Panc1 (cell line): ENCODE measurements around the gene FEV. TPM values are rescaled to one million over a fixed set of nuclear protein-coding genes. Genes with fewer than 3 reads are reported as not detected.

Source experiments
- ATAC-seq: fragments of 200-7000 bp; cut with Tn5 transposase; 2 replicates; pipeline ENCODE4 v1.9.1; 2020; ENCODE audit warnings: mild to moderate bottlenecking, moderate library complexity
- BruUV-seq: library from RNA; stranded (reverse); fragments of 400-500 nt; replicated peaks from 2 replicates; lab custom pipeline; 2021; lab: Mats Ljungman, UMichigan
- CTCF ChIA-PET: fragments of 300-600 bp; sonication (Branson Sonifier 250); formaldehyde crosslinking; loops from one replicate; lab custom pipeline; 2022; ENCODE audit warnings: antibody characterized with exemption; lab: Charles Lee
- POLR2A ChIA-PET: fragments of 300-600 bp; sonication (Branson Sonifier 250); formaldehyde crosslinking; loops from one replicate; lab custom pipeline; 2022; ENCODE audit warnings: antibody characterized with exemption; lab: Charles Lee
- DNase-seq: peaks from one replicate; pipeline ENCODE4 v3.0.0-alpha.2; 2010; ENCODE audit warnings: low read depth, low spot score
- H3K27ac ChIP-seq: 2 replicates; pipeline ENCODE4 v1.5.1; 2011; ENCODE audit warnings: mild to moderate bottlenecking, low read length, inconsistent platforms
- H3K27me3 ChIP-seq: fragments of 200-500 bp; sonication (Bioruptor generic); 2 replicates; pipeline ENCODE4 v1.6.0; 2014; ENCODE audit warnings: low read length, inconsistent platforms; ENCODE audit not compliant: control insufficient read depth, insufficient read depth
- H3K36me3 ChIP-seq: fragments of 200-500 bp; sonication (Bioruptor generic); 2 replicates; pipeline ENCODE4 v1.5.1; 2014; ENCODE audit warnings: inconsistent platforms, mild to moderate bottlenecking, low read length, moderate library complexity; ENCODE audit not compliant: control insufficient read depth, insufficient read depth
- H3K4me1 ChIP-seq: 2 replicates; pipeline ENCODE4 v1.5.1; 2011; ENCODE audit warnings: inconsistent platforms, mild to moderate bottlenecking, low read length, moderate library complexity; ENCODE audit not compliant: control insufficient read depth, insufficient read depth
- H3K4me3 ChIP-seq, 2 experiments: 2 replicates each; pipeline ENCODE4 v1.5.1; 2011 to 2012; ENCODE audit warnings: low read depth in 2 of 2, low read length in 2 of 2, mild to moderate bottlenecking in 2 of 2, inconsistent platforms in 1 of 2, moderate library complexity in 1 of 2
- H3K9me3 ChIP-seq: fragments of 200-500 bp; sonication (Bioruptor generic); 2 replicates; pipeline ENCODE4 v1.5.1; 2014; ENCODE audit warnings: low read depth, mild to moderate bottlenecking, inconsistent platforms, low read length, moderate library complexity; ENCODE audit not compliant: control insufficient read depth, insufficient read depth
- POLR2AphosphoS5 ChIP-seq: IDR thresholded peaks from 2 replicates; pipeline ENCODE4 v1.6.1; 2012; ENCODE audit warnings: mild to moderate bottlenecking, low read depth, low read length, moderate library complexity
- SIN3A ChIP-seq: IDR thresholded peaks from 2 replicates; pipeline ENCODE4 v1.6.1; 2012; ENCODE audit warnings: low read depth, mild to moderate bottlenecking, low read length, moderate library complexity, borderline replicate concordance; ENCODE audit not compliant: insufficient read depth
- TCF7L2 ChIP-seq: IDR thresholded peaks from 2 replicates; pipeline ENCODE4 v1.6.1; 2011; ENCODE audit warnings: mild to moderate bottlenecking, low read depth, low read length, inconsistent platforms
- in situ Hi-C: cut with HindIII; loops from 2 replicates; pipeline ENCODE4 v1.10.0; 2016; ENCODE audit warnings: low sequenced_read_pairs, low pct_unique_long_range_greater_than_20kb
- intact Hi-C: fragments of 100-400 bp; cut with micrococcal nuclease; formaldehyde crosslinking; loops from one replicate; pipeline ENCODE4 v1.10.0; 2022; ENCODE audit not compliant: unreplicated experiment
- total RNA-seq: library from RNA; stranded (reverse); gene quantifications from one replicate; pipeline ENCODE4 v1.2.1, GENCODE V29; 2021; ENCODE audit not compliant: unreplicated experiment
- TF ChIP-seq, protein P1 (sequence below): fragments of 450-650 bp; IDR thresholded peaks from 2 replicates; pipeline ENCODE4 v1.5.1; 2017; ENCODE audit warnings: mild to moderate bottlenecking
- TF ChIP-seq, protein P2 (sequence below), 2 experiments: IDR thresholded peaks; 2 replicates each; pipeline ENCODE4 v1.6.1; 2011 to 2012; ENCODE audit warnings: low read depth in 2 of 2, control low read depth in 1 of 2, low read length in 1 of 2, mild to moderate bottlenecking in 1 of 2, moderate library complexity in 1 of 2; ENCODE audit not compliant: insufficient read depth in 1 of 2

The FEV gene
- total RNA-seq, 1 experiment from 2014 or later: not detected

GRCh38 chr2:219026946-219027345, 42.0 kb upstream of the FEV start:
- Histone ChIP-seq H3K36me3 (no peaks in the 10 kb centered on the region), H3K4me3 (no peak overlapping the region), H3K27me3 (no peaks in the 10 kb centered on the region), H3K9me3 (no peaks in the 10 kb centered on the region), H3K4me1 (no peaks in the 10 kb centered on the region), H3K27ac (no peak overlapping the region)
- ChIA-PET POLR2A (no interaction called here), CTCF (interaction anchor here (0.6 to 1.1 kb wide), 4 partner anchors 11 to 185 kb away, joined by 3 to 10 read pairs (median 4); no protein-coding TSS in a partner anchor)
- intact Hi-C loops (loop anchor here (10.0 kb wide), 1 partner anchor 128 kb away; no protein-coding TSS in a partner anchor), in situ Hi-C loops (no loop called here)
- no peak for TF ChIP-seq SIN3A
- DNase-seq: no peak
- BruUV-seq: no TSS peak
- no peak for ATAC-seq

DNA sequence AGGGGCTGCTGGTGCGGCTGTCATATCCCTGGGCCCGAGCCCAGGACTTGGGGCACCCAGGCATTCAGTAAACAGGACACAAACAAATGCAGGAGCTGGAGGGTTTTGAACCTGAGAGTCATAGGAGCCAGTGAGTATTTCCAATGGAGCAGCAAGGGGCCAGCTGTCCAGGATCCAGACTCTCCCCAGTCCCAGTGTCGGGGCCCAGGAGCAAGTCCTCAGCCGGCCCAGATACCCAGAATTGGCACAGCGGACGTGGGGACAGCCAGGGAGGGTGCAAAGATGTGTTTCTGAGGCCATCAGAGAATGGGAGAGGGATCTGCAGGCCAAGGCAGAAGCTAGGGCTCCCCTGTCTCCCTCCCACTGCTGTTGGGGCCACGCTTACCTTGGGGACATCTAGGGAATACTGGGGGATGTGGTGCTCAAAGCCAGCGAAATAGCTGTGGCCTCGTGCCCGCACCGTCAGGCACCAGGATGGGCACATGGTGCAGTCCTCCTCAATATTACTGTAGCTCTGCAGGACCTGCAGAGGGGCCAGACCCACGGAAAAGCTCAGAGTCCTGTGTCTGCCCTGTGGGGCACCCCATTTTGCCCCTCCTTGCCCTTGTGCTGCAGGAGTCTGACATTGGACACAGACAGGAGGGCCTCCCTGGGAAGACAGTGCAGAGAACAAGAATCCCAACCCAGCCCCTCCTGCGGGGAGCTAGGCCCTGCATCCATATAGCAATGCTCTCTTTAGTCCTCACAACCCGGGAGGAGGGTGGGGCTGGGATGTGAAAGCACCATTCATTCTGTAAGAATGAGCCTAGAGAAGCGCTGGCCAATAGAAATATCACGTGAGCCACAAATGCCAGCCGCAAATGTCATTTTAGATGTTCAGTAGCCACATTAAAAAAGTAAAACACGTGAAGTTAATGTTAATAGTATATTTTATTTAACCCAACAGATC, 40.9 kb upstream of the FEV start:
- Histone ChIP-seq H3K4me1 (no peaks in the 10 kb centered on the region), H3K9me3 (no peaks in the 10 kb centered on the region), H3K36me3 (no peaks in the 10 kb centered on the region), H3K27ac (no peak overlapping the region), H3K4me3 (no peak overlapping the region), H3K27me3 (no peaks in the 10 kb centered on the region)
- TF ChIP-seq SIN3A (no peak), POLR2AphosphoS5 (no peak), TCF7L2 (no peak)
- TF ChIP-seq, protein P1, sequence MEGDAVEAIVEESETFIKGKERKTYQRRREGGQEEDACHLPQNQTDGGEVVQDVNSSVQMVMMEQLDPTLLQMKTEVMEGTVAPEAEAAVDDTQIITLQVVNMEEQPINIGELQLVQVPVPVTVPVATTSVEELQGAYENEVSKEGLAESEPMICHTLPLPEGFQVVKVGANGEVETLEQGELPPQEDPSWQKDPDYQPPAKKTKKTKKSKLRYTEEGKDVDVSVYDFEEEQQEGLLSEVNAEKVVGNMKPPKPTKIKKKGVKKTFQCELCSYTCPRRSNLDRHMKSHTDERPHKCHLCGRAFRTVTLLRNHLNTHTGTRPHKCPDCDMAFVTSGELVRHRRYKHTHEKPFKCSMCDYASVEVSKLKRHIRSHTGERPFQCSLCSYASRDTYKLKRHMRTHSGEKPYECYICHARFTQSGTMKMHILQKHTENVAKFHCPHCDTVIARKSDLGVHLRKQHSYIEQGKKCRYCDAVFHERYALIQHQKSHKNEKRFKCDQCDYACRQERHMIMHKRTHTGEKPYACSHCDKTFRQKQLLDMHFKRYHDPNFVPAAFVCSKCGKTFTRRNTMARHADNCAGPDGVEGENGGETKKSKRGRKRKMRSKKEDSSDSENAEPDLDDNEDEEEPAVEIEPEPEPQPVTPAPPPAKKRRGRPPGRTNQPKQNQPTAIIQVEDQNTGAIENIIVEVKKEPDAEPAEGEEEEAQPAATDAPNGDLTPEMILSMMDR: no peak
- no TSS peak for BruUV-seq
- intact Hi-C loops: loop anchor here (10.0 kb wide), 1 partner anchor 129 kb away; no protein-coding TSS in a partner anchor
- DNase-seq (no peak), ATAC-seq (no peak)
- ChIA-PET CTCF (interaction anchor here (0.7 to 1.1 kb wide), 2 partner anchors 12 to 22 kb away, joined by 3 read pairs; no protein-coding TSS in a partner anchor), POLR2A (no interaction called here)
- in situ Hi-C loops: no loop called here

DNA sequence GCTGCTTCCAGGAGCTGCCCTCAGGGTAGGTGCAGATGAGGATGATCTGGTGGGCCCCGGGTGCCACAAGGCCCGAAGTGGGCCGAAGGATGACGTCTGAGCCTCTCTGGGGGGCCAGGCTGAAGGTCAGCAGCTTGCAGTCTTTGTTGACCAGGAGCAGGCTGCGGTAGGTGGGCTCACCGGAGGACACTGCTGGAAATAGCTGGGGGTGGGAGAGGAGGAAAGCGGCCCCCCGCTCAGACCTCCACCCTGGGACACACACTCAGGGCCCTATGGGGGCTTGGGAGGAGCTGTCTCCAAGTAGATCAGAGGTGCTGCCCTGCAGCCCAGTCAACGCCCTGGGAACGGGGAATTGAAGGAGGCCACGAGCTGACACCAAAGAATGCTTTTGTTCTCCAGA, 39.1 kb upstream of the FEV start:
- in situ Hi-C loops: no loop called here

More for the DNA sequence above, 39.1 kb upstream of the FEV start:
- Histone ChIP-seq H3K27me3 (no peaks in the 10 kb centered on the region), H3K4me1 (no peaks in the 10 kb centered on the region), H3K36me3 (no peaks in the 10 kb centered on the region), H3K27ac (no peak overlapping the region), H3K4me3 (no peak overlapping the region), H3K9me3 (no peaks in the 10 kb centered on the region)
- DNase-seq: no peak
- BruUV-seq: no TSS peak
- POLR2A ChIA-PET: no interaction called here
- CTCF ChIA-PET: interaction anchor here (0.7 kb wide), 1 partner anchor 28 kb away, joined by 3 read pairs; no protein-coding TSS in a partner anchor
- TF ChIP-seq POLR2AphosphoS5 (no peak), TCF7L2 (no peak), SIN3A (no peak)
- TF ChIP-seq, protein P1: no peak
- TF ChIP-seq, protein P2, sequence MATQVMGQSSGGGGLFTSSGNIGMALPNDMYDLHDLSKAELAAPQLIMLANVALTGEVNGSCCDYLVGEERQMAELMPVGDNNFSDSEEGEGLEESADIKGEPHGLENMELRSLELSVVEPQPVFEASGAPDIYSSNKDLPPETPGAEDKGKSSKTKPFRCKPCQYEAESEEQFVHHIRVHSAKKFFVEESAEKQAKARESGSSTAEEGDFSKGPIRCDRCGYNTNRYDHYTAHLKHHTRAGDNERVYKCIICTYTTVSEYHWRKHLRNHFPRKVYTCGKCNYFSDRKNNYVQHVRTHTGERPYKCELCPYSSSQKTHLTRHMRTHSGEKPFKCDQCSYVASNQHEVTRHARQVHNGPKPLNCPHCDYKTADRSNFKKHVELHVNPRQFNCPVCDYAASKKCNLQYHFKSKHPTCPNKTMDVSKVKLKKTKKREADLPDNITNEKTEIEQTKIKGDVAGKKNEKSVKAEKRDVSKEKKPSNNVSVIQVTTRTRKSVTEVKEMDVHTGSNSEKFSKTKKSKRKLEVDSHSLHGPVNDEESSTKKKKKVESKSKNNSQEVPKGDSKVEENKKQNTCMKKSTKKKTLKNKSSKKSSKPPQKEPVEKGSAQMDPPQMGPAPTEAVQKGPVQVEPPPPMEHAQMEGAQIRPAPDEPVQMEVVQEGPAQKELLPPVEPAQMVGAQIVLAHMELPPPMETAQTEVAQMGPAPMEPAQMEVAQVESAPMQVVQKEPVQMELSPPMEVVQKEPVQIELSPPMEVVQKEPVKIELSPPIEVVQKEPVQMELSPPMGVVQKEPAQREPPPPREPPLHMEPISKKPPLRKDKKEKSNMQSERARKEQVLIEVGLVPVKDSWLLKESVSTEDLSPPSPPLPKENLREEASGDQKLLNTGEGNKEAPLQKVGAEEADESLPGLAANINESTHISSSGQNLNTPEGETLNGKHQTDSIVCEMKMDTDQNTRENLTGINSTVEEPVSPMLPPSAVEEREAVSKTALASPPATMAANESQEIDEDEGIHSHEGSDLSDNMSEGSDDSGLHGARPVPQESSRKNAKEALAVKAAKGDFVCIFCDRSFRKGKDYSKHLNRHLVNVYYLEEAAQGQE (IDR thresholded peaks at IDR 0.05; ENCODE audit: insufficient read depth in 1 of 2, low read depth in 2 of 2, low read length in 1 of 2): no peak
- intact Hi-C loops: loop anchor here (10.0 kb wide), 1 partner anchor 131 kb away; no protein-coding TSS in a partner anchor
- no peak for ATAC-seq
